Suppressor macrophage (primary cell): Measurements from ENCODE around the gene TFEB.

ENCODE experiments used
- DNase-seq, 4 experiments: peaks; one replicate each; pipeline ENCODE4 v3.0.0-alpha.2; 2020 to 2022

TFEB gene

GRCh38 chr6:41705996-41706835 lies 29.2 kb downstream of the TFEB start:
- DNase-seq = peak; percentile 90 to 95 (median 94)

- no peak for DNase-seq
Measured at GRCh38 chr6:41705311-41705995, 30.0 kb downstream of the TFEB start.

- DNase-seq = no peak
Measured at GRCh38 chr6:41704656-41705310, 30.6 kb downstream of the TFEB start.

GRCh38 chr6:41704028-41704427 lies 31.4 kb downstream of the TFEB start:
- peak in 1 of 4 experiments; percentile 45 for DNase-seq

GRCh38 chr6:41702771-41703494 lies 32.5 kb downstream of the TFEB start:
- no peak for DNase-seq

- no peak for DNase-seq
Measured at GRCh38 chr6:41702089-41702745, 33.2 kb downstream of the TFEB start.

- DNase-seq = no peak
Measured at GRCh38 chr6:41700463-41701347, 34.7 kb downstream of the TFEB start.

- DNase-seq = no peak
Measured at GRCh38 chr6:41699063-41699462, 36.3 kb downstream of the TFEB start.

- no peak for DNase-seq
Measured at GRCh38 chr6:41697861-41698781, 37.3 kb downstream of the TFEB start.

GRCh38 chr6:41696788-41697187 lies 38.6 kb downstream of the TFEB start:
- DNase-seq = no peak

- no peak for DNase-seq
Measured at GRCh38 chr6:41695825-41696224, 39.6 kb downstream of the TFEB start.

GRCh38 chr6:41694815-41695526 lies 40.4 kb downstream of the TFEB start:
- DNase-seq = peak; percentile 38 to 68 (median 64)

- peak in 1 of 4 experiments; percentile 7 for DNase-seq
Measured at GRCh38 chr6:41693281-41694240, 41.8 kb downstream of the TFEB start.

- DNase-seq = peak in 1 of 4 experiments; percentile 1
Measured at GRCh38 chr6:41692730-41693129, 42.7 kb downstream of the TFEB start.

GRCh38 chr6:41692080-41692675 lies 43.2 kb downstream of the TFEB start:
- DNase-seq = peak in 1 of 4 experiments; percentile 1

- peak in 1 of 4 experiments; percentile 2 for DNase-seq
Measured at GRCh38 chr6:41691426-41692079, 43.9 kb downstream of the TFEB start.
